Esophagus squamous epithelium (tissue), 4 donors: ENCODE data around the gene SPTBN5.

Source experiments
- CTCF ChIP-seq, 6 experiments: fragments of 450-650 bp in 4 of 6; fragments of 200-600 bp in 2 of 6; sonication (generic) in 2 of 6; IDR thresholded peaks; one replicate each; pipeline ENCODE4 v1.5.1; 2016 to 2019; ENCODE audit warnings: antibody characterized with exemption in 6 of 6, mild to moderate bottlenecking in 4 of 6, moderate library complexity in 4 of 6
- POLR2A ChIP-seq, 4 donors: fragments of 450-650 bp; IDR thresholded peaks; one replicate each; pipeline ENCODE4 v1.6.1; 2017; ENCODE audit warnings: antibody characterized with exemption in 4 of 4, mild to moderate bottlenecking in 4 of 4, moderate library complexity in 3 of 4

- TF ChIP-seq CTCF (IDR thresholded peaks at IDR 0.05): no peak
- TF ChIP-seq POLR2A (IDR thresholded peaks at IDR 0.05): no peak
Measured at GRCh38 chr15:41921639-41922038, 27.8 kb upstream of the SPTBN5 start.
